Stimulated activated naive CD8-positive, alpha-beta T cell treated with anti-CD3 and anti-CD28 coated beads, Interleukin-15, Interleukin-2, amounts not matched to agents 100 U/mL and 50 U/mL, for 24 hours (primary cell): Measurements from ENCODE around the gene TRIP4.

Experiments
- ATAC-seq: fragments of 150-1000 bp; cut with Tn5 transposase; one replicate; pipeline ENCODE4 v1.10.0; 2021
- DNase-seq: peaks from one replicate; pipeline ENCODE4 v3.0.0; 2021

TRIP4 gene

DNA sequence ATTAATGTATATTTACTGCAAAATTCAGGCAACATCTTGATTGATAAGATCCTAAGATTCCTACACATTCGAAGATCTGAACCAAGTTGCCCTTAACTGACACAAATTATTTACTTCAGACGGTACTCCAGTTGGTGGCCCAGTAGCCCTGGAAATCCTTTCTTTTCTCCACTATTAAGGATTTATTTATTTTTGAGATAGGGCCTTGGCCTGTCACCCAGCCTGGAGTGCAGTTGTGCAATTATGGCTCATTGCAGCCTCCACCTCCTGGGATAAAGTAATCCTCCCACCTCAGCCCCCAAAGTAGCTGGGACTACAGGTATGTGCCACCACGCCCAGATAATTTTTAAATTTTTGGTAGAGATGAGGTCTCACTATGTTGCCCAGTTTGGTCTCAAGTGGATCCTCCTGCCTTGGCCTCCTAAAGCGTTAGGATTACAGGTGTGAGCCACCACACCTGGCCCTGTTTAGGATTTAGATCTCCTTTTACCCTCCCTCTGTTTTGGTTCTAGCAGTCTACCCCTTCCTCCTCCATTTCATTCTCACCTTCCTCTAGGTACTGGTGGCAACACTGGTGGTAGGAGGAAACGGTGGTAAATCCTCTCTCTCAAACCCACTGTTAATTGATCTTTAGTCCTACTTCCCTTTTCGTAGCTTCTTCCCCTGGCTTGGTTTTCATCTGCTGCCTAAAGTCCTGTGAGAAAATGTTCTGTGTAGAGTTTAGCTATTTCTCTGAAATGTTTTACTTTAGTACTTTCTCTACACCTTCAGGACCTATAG is 60.1 kb downstream of the TRIP4 start:
- ATAC-seq (no peak), DNase-seq (no peak)

- ATAC-seq, result no peak
- no peak for DNase-seq
These were observed 65.5 kb downstream of the TRIP4 start for GRCh38 chr15:64452988-64453688.

GRCh38 chr15:64453689-64454037 is 66.0 kb downstream of the TRIP4 start:
- ATAC-seq (no peak), DNase-seq (no peak)

GRCh38 chr15:64454282-64454681 is 66.6 kb downstream of the TRIP4 start:
- ATAC-seq (no peak), DNase-seq (no peak)

- no peak for DNase-seq
- no peak for ATAC-seq
These were observed 68.3 kb downstream of the TRIP4 start for GRCh38 chr15:64455961-64456371.

GRCh38 chr15:64456634-64457108 is 69.0 kb downstream of the TRIP4 start:
- DNase-seq (no peak), ATAC-seq (peak; percentile 54)

- ATAC-seq (no peak), DNase-seq (no peak)
These were observed 71.6 kb downstream of the TRIP4 start for GRCh38 chr15:64459066-64459781.

GRCh38 chr15:64460206-64460723 is 72.6 kb downstream of the TRIP4 start, which contains the start of gene ZNF609:
ZNF609 (plus strand) TSS chr15:64460578; CDS start chr15:64499420, 38,842 bp downstream.
- peak; percentile 47 for ATAC-seq
- peak; percentile 95 for DNase-seq

GRCh38 chr15:64460724-64461720 is 73.4 kb downstream of the TRIP4 start:
- DNase-seq (peak; percentile 46), ATAC-seq (peak; percentile 75)

GRCh38 chr15:64461721-64462162 is 74.1 kb downstream of the TRIP4 start:
- DNase-seq (peak; percentile 37), ATAC-seq (peak; percentile 20)

GRCh38 chr15:64462492-64462891 is 74.9 kb downstream of the TRIP4 start:
- ATAC-seq, result no peak
- DNase-seq, result no peak

DNA sequence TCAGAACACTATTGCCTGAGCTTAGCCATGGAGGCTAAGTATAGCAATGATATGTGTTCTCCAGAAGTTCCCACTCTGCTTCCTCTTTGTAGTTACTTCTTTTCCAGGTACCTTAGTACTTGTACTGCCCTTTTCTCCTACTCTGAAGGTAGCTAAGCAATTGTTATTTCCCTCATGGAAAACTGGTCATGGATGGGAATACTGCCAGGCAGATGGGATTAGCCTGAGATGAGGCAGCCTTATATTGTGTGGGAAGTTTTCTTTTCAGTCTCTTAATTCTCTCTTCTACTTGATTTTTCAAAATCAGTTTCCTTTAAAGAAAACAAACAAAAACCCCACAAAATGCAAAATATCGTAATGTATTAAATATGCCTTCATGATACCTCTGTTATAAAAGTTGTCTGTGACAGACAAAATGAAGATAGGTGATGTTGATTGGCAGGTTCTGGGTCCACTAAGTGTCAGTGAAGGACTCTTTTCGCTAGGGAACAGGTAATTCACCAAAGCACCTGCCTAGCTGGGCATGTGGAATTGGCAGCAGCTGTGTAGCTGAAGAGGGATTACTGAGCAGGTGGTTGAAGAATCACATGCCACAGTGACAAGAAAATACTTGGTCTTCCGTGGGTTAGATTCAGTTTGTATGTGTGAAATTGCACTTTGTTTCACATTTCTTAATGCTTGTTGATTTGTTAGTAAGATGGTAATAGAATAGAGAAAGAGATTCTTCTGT is 76.8 kb downstream of the TRIP4 start:
- DNase-seq, result no peak

DNA sequence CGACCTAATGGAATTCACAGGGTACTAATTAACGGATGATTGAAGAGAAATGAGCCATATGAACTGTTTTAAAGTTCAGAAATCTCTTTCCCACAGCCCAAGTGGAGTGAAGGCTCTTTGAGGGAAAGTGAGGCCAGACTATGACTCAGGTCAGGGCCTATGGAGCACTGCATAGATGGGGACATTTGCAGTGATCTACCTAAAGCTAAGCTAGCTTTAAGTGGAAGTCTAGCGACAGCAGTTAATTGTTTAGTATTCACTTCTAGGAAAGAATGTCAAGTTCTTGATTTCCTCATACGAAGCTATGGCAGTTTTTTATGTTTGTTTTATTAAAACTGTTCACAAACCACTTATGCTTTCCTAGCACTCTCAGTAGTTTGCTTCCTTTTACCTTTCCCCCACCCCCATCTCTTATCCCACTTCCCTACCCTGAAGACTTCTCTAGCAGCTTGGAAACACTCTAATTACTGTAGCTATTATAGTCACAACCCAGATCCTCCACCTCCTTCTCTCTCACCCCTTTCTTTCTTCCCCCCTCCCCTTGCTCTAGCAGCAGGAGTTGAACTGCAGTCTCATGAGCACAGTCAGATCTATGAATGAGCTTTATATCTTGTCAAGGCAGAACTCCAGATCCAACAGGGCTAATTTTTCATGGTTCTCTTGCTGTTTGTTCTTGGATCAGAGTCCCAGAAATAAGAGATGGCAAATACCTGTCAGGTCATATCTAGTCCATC is 78.9 kb downstream of the TRIP4 start:
- ATAC-seq, result peak; percentile 34
- DNase-seq, result no peak

More for the DNA sequence above, 76.8 kb downstream of the TRIP4 start:
- no peak for ATAC-seq

DNA sequence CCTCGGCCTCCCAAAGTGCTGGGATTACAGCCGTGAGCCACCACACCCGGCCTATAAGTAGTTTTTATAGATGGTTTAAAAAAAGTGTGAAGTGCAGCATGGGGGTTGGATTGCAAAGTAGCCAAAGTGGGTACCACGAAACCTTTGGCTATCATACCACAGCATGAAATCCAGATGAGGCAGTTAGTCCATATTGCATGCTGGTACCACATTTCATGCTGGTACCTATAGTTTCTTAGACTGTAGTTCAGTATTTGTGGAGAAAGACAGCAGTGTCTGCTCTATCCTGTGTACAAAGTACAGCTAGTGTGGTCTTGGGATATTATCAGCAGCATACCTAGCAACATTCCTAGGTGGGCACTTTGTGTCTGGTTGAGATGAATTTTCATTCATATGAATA is 84.5 kb downstream of the TRIP4 start:
- ATAC-seq, result no peak
- DNase-seq, result no peak

- ATAC-seq, result no peak
- DNase-seq, result no peak
These were observed 87.2 kb downstream of the TRIP4 start for GRCh38 chr15:64474846-64475245.

- DNase-seq (no peak), ATAC-seq (peak; percentile 66)
These were observed 88.9 kb downstream of the TRIP4 start for GRCh38 chr15:64476550-64476949.

DNA sequence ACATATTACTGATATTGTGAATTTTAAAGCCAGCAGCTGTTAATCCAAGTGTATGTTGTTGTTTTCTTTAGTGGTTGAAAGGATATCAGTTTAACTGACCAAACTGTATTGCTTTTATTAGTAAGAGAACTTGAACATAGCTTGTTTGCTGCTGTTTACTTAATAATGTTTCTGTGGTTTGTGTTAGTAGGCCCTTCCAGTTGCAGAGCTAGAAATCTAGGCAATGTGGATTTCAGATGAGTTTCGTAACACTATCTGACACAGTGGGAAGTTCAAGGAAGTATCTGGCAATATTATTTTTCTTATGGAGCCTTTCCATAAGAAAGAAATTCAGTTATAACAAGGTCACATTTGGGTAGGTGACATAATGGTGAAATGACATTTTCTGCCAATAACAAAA is 91.2 kb downstream of the TRIP4 start:
- ATAC-seq (no peak), DNase-seq (no peak)

- DNase-seq, result no peak
- no peak for ATAC-seq
These were observed 93.3 kb downstream of the TRIP4 start for GRCh38 chr15:64480891-64481290.

- DNase-seq, result no peak
- no peak for ATAC-seq
These were observed 96.1 kb downstream of the TRIP4 start for GRCh38 chr15:64483749-64484148.

- ATAC-seq, result no peak
- no peak for DNase-seq
These were observed 98.2 kb downstream of the TRIP4 start for GRCh38 chr15:64485796-64486195.
